Measurements from ENCODE around the gene LRP1.

- TF ChIP-seq YY1 (IDR thresholded peaks at IDR 0.05; ENCODE audit: insufficient read depth, insufficient read length) (no peak), ZNF274 (IDR thresholded peaks at IDR 0.05; ENCODE audit: low read depth, low read length) (no peak)
Measured at GRCh38 chr12:57210461-57210860, 82.2 kb downstream of the LRP1 start.

Measured in NT2/D1 (cell line).